GM12891 (cell line): ENCODE measurements around the gene KIF5C.

Experiments used
- POLR2A ChIP-seq: IDR thresholded peaks from 2 replicates; pipeline ENCODE4 v1.6.1; 2011; ENCODE audit warnings: low read depth, low read length, control low read depth
- TAF1 ChIP-seq: IDR thresholded peaks from 2 replicates; pipeline ENCODE4 v1.6.1; 2011; ENCODE audit warnings: low read depth, low read length, control low read depth

GRCh38 chr2:149039213-149039724, 164.2 kb downstream of the KIF5C start:
- TF ChIP-seq POLR2A: no peak
- TF ChIP-seq TAF1: no peak
